Chondrocyte (in vitro differentiated cells): ENCODE results near the gene IFNW1. TPM values are rescaled to one million over a fixed set of nuclear protein-coding genes. Genes with fewer than 3 reads are reported as not detected.
"Not testable (repeated sequence)": the region's sequence is repeated elsewhere in the genome, so short reads cannot be mapped to it uniquely, and the experiment has no call there.

Experiments used
- DNase-seq: peaks from one replicate; pipeline ENCODE4 v3.0.0; 2021; ENCODE audit warnings: mixed read lengths, low spot score
- H3K27ac Mint-ChIP-seq: one replicate; pipeline ENCODE4 v1.8.0; 2021; ENCODE audit warnings: mild to moderate bottlenecking, moderate library complexity, mixed read lengths; ENCODE audit not compliant: unreplicated experiment
- H3K27me3 Mint-ChIP-seq: 2 replicates; pipeline ENCODE4 v1.8.0; 2021; ENCODE audit warnings: low read depth, mixed read lengths
- H3K36me3 Mint-ChIP-seq: 2 replicates; pipeline ENCODE4 v1.8.0; 2021; ENCODE audit warnings: low read depth, mixed read lengths
- H3K4me1 Mint-ChIP-seq: 2 replicates; pipeline ENCODE4 v1.8.0; 2021; ENCODE audit warnings: low read depth, mild to moderate bottlenecking, mixed read lengths
- H3K4me3 Mint-ChIP-seq: one replicate; pipeline ENCODE4 v1.8.0; 2021; ENCODE audit warnings: mild to moderate bottlenecking, moderate library complexity, mixed read lengths; ENCODE audit not compliant: unreplicated experiment
- H3K9me3 Mint-ChIP-seq: 2 replicates; pipeline ENCODE4 v1.8.0; 2021; ENCODE audit warnings: low read depth, mixed read lengths
- CTCF ChIP-seq: fragments of 200-600 bp; sonication (generic); IDR thresholded peaks from 2 replicates; pipeline ENCODE4 v1.5.0; 2021; ENCODE audit warnings: antibody characterized with exemption, mild to moderate bottlenecking, moderate library complexity
- long read RNA-seq: library from polyadenylated mRNA; stranded (forward); transcript quantifications from one replicate; pipeline ENCODE4 v2.0.0, GENCODE V29; 2021
- total RNA-seq: library from RNA; stranded (reverse); gene quantifications from 3 replicates; pipeline ENCODE4 v1.2.1, GENCODE V29; 2021

The IFNW1 gene
- total RNA-seq, result not detected in 3 replicates
- long read RNA-seq, result 0 reads

- no peak within 1 kb of the TSS for H3K4me3 Mint-ChIP-seq
- H3K9me3 Mint-ChIP-seq, result no peaks in the 10 kb centered on the region
- no peak within 1 kb of the TSS for H3K27ac Mint-ChIP-seq
- peak; percentile 19 for TF ChIP-seq CTCF
- DNase-seq, result no peak
- H3K27me3 Mint-ChIP-seq, result peaks cover 19% of the 10 kb centered on the region
- H3K36me3 Mint-ChIP-seq, result no peaks in the 10 kb centered on the region
- H3K4me1 Mint-ChIP-seq, result no peaks in the 10 kb centered on the region
These were observed at the start of gene IFNW1 for GRCh38 chr9:21141427-21141882. IFNW1 (minus strand) TSS chr9:21141832; CDS start chr9:21141570, 262 bp downstream.

GRCh38 chr9:21187487-21187886 is 45.9 kb upstream of the IFNW1 start, which contains the start of gene IFNA4:
IFNA4 (minus strand) TSS chr9:21187587; CDS start chr9:21187531, 56 bp downstream.
- H3K4me3 Mint-ChIP-seq, DNase-seq, H3K4me1 Mint-ChIP-seq, H3K36me3 Mint-ChIP-seq, H3K9me3 Mint-ChIP-seq, H3K27ac Mint-ChIP-seq: not testable (repeated sequence)
- peaks cover 37% of the 10 kb centered on the region for H3K27me3 Mint-ChIP-seq

- peak; percentile 64 for TF ChIP-seq CTCF
- not testable (repeated sequence) for H3K4me3 Mint-ChIP-seq, H3K27ac Mint-ChIP-seq, H3K9me3 Mint-ChIP-seq, DNase-seq, H3K4me1 Mint-ChIP-seq, H3K36me3 Mint-ChIP-seq
- peaks cover 31% of the 10 kb centered on the region for H3K27me3 Mint-ChIP-seq
These were observed 41.4 kb upstream of the IFNW1 start for GRCh38 chr9:21182810-21183736.

GRCh38 chr9:21174671-21175070 is 33.0 kb upstream of the IFNW1 start:
- Mint-ChIP-seq H3K9me3 (no peaks in the 10 kb centered on the region), H3K27me3 (peaks cover 46% of the 10 kb centered on the region), H3K4me3 (no peak overlapping the region), H3K4me1 (no peaks in the 10 kb centered on the region), H3K36me3 (no peaks in the 10 kb centered on the region), H3K27ac (no peak overlapping the region)
- no peak for TF ChIP-seq CTCF
- no peak for DNase-seq

- H3K27me3 Mint-ChIP-seq, result peaks cover 43% of the 10 kb centered on the region
- H3K9me3 Mint-ChIP-seq, result no peaks in the 10 kb centered on the region
- H3K4me1 Mint-ChIP-seq, result no peaks in the 10 kb centered on the region
- H3K27ac Mint-ChIP-seq, result no peak overlapping the region
- H3K4me3 Mint-ChIP-seq, result no peak overlapping the region
- H3K36me3 Mint-ChIP-seq, result no peaks in the 10 kb centered on the region
- no peak for DNase-seq
- TF ChIP-seq CTCF, result no peak
These were observed 30.5 kb upstream of the IFNW1 start for GRCh38 chr9:21172156-21172555.
